ENCODE data around the gene CIAO3.

GRCh38 chr16:726188-726437 is 14.7 kb downstream of the CIAO3 start:
- TF ChIP-seq ZNF671 (CRISPR knock-in tag; IDR thresholded peaks at IDR 0.05): no peak
- TF ChIP-seq GABPB1 (CRISPR knock-in tag; IDR thresholded peaks at IDR 0.05): no peak
